ENCODE data around the gene NECAP2.

The NECAP2 gene

GRCh38 chr1:16441282-16441665 is 750 bp downstream of the NECAP2 start:
- Histone ChIP-seq H3K79me1 (ENCODE audit: low read length) (peaks cover 9% of the 10 kb centered on the region), H3K9ac (ENCODE audit: low read length) (peak overlapping the region; percentile 92), H3K27me3 (ENCODE audit: insufficient read depth, low read length) (no peaks in the 10 kb centered on the region), H3K27ac (ENCODE audit: low read depth, low read length) (no peak overlapping the region), H3K4me3 (ENCODE audit: low read depth, low read length) (peak overlapping the region; percentile 98), H3K23ac (ENCODE audit: low read length) (no peak overlapping the region), H3K36me3 (ENCODE audit: control insufficient read depth in 1 of 2, insufficient read depth in 2 of 2, low read length in 2 of 2) (peaks cover 34 to 41% of the 10 kb centered on the region in 2 experiments), H3K4me1 (ENCODE audit: control insufficient read depth in 1 of 2, insufficient read depth in 2 of 2, low read length in 2 of 2) (peaks cover 2 to 6% of the 10 kb centered on the region in 2 experiments), H4K91ac (ENCODE audit: low read depth, low read length) (no peak overlapping the region), H2AK5ac (ENCODE audit: low read length) (no peak overlapping the region), H3K18ac (ENCODE audit: low read length) (peak overlapping the region; percentile 64), H3K14ac (ENCODE audit: low read length) (no peak overlapping the region), H3K4me2 (ENCODE audit: low read length) (peak overlapping the region; percentile 70), H2AFZ (ENCODE audit: insufficient read depth, low read length, poor library complexity) (no peak overlapping the region), H2BK120ac (ENCODE audit: insufficient read depth, low read length, poor library complexity) (no peak overlapping the region), H4K8ac (ENCODE audit: low read depth, low read length) (peak overlapping the region; percentile 97), H2BK12ac (ENCODE audit: low read length) (no peak overlapping the region), H3K9me3 (ENCODE audit: insufficient read depth, low read depth, low read length) (no peaks in the 10 kb centered on the region), H2BK5ac (ENCODE audit: low read depth, low read length, poor library complexity) (no peak overlapping the region), H4K12ac (ENCODE audit: low read depth, low read length) (no peak overlapping the region), H3K79me2 (ENCODE audit: control insufficient read depth, insufficient read depth, low read length, poor library complexity) (peaks cover 9% of the 10 kb centered on the region), H3K4ac (ENCODE audit: low read depth, low read length) (peak overlapping the region; percentile 94)
- no CpG with 5 or more reads among the region's 12 CpGs for WGBS (ENCODE audit: extremely low coverage, insufficient coverage, insufficient read length)
- peak in 1 of 2 donors; percentile 40 for DNase-seq

- Histone ChIP-seq H3K4me3 (ENCODE audit: low read depth, low read length) (no peak overlapping the region), H2BK5ac (ENCODE audit: low read depth, low read length, poor library complexity) (no peak overlapping the region), H2AK5ac (ENCODE audit: low read length) (no peak overlapping the region), H3K4ac (ENCODE audit: low read depth, low read length) (peak overlapping the region; percentile 47), H3K14ac (ENCODE audit: low read length) (no peak overlapping the region), H3K9ac (ENCODE audit: low read length) (no peak overlapping the region), H2BK12ac (ENCODE audit: low read length) (peak overlapping the region; percentile 13), H3K4me2 (ENCODE audit: low read length) (no peak overlapping the region), H2AFZ (ENCODE audit: insufficient read depth, low read length, poor library complexity) (no peak overlapping the region), H3K79me2 (ENCODE audit: control insufficient read depth, insufficient read depth, low read length, poor library complexity) (peaks cover 9% of the 10 kb centered on the region), H4K91ac (ENCODE audit: low read depth, low read length) (no peak overlapping the region), H3K36me3 (ENCODE audit: control insufficient read depth in 1 of 2, insufficient read depth in 2 of 2, low read length in 2 of 2) (peaks cover 40 to 46% of the 10 kb centered on the region in 2 experiments), H3K18ac (ENCODE audit: low read length) (no peak overlapping the region), H3K23ac (ENCODE audit: low read length) (no peak overlapping the region), H2BK120ac (ENCODE audit: insufficient read depth, low read length, poor library complexity) (no peak overlapping the region), H3K27ac (ENCODE audit: low read depth, low read length) (no peak overlapping the region), H4K8ac (ENCODE audit: low read depth, low read length) (no peak overlapping the region), H3K79me1 (ENCODE audit: low read length) (peaks cover 9% of the 10 kb centered on the region), H3K9me3 (ENCODE audit: insufficient read depth, low read depth, low read length) (no peaks in the 10 kb centered on the region), H3K4me1 (ENCODE audit: control insufficient read depth in 1 of 2, insufficient read depth in 2 of 2, low read length in 2 of 2) (peaks cover 2 to 6% of the 10 kb centered on the region in 2 experiments), H3K27me3 (ENCODE audit: insufficient read depth, low read length) (no peaks in the 10 kb centered on the region), H4K12ac (ENCODE audit: low read depth, low read length) (no peak overlapping the region)
- no CpG with 5 or more reads among the region's 7 CpGs for WGBS (ENCODE audit: extremely low coverage, insufficient coverage, insufficient read length)
- no peak for DNase-seq
These were observed 1.7 kb downstream of the NECAP2 start for GRCh38 chr1:16442265-16442664.

GRCh38 chr1:16442941-16443340 is 2.4 kb downstream of the NECAP2 start:
- Histone ChIP-seq H3K18ac (ENCODE audit: low read length) (no peak overlapping the region), H2AFZ (ENCODE audit: insufficient read depth, low read length, poor library complexity) (no peak overlapping the region), H2BK120ac (ENCODE audit: insufficient read depth, low read length, poor library complexity) (no peak overlapping the region), H3K4ac (ENCODE audit: low read depth, low read length) (no peak overlapping the region), H3K9ac (ENCODE audit: low read length) (no peak overlapping the region), H4K91ac (ENCODE audit: low read depth, low read length) (no peak overlapping the region), H3K27ac (ENCODE audit: low read depth, low read length) (no peak overlapping the region), H3K23ac (ENCODE audit: low read length) (no peak overlapping the region), H3K79me1 (ENCODE audit: low read length) (peaks cover 9% of the 10 kb centered on the region), H4K12ac (ENCODE audit: low read depth, low read length) (no peak overlapping the region), H3K4me3 (ENCODE audit: low read depth, low read length) (no peak overlapping the region), H3K79me2 (ENCODE audit: control insufficient read depth, insufficient read depth, low read length, poor library complexity) (peaks cover 9% of the 10 kb centered on the region), H4K8ac (ENCODE audit: low read depth, low read length) (no peak overlapping the region), H3K36me3 (ENCODE audit: control insufficient read depth in 1 of 2, insufficient read depth in 2 of 2, low read length in 2 of 2) (peaks cover 47 to 51% of the 10 kb centered on the region in 2 experiments), H3K4me2 (ENCODE audit: low read length) (no peak overlapping the region), H3K27me3 (ENCODE audit: insufficient read depth, low read length) (no peaks in the 10 kb centered on the region), H3K4me1 (ENCODE audit: control insufficient read depth in 1 of 2, insufficient read depth in 2 of 2, low read length in 2 of 2) (peaks cover 2 to 6% of the 10 kb centered on the region in 2 experiments), H3K9me3 (ENCODE audit: insufficient read depth, low read depth, low read length) (no peaks in the 10 kb centered on the region), H2AK5ac (ENCODE audit: low read length) (no peak overlapping the region), H3K14ac (ENCODE audit: low read length) (no peak overlapping the region), H2BK5ac (ENCODE audit: low read depth, low read length, poor library complexity) (no peak overlapping the region), H2BK12ac (ENCODE audit: low read length) (no peak overlapping the region)
- no peak for DNase-seq
- WGBS (ENCODE audit: extremely low coverage, insufficient coverage, insufficient read length): no CpG with 5 or more reads among the region's 2 CpGs

GRCh38 chr1:16443975-16444770 is 3.6 kb downstream of the NECAP2 start:
- H3K79me2 ChIP-seq (ENCODE audit: control insufficient read depth, insufficient read depth, low read length, poor library complexity): peaks cover 9% of the 10 kb centered on the region
- no peak overlapping the region for H2AK5ac ChIP-seq (ENCODE audit: low read length)
- H3K4ac ChIP-seq (ENCODE audit: low read depth, low read length): no peak overlapping the region
- no peak overlapping the region for H4K12ac ChIP-seq (ENCODE audit: low read depth, low read length)
- H3K4me3 ChIP-seq (ENCODE audit: low read depth, low read length): no peak overlapping the region
- no peak overlapping the region for H3K27ac ChIP-seq (ENCODE audit: low read depth, low read length)
- no peak overlapping the region for H2BK120ac ChIP-seq (ENCODE audit: insufficient read depth, low read length, poor library complexity)
- H3K14ac ChIP-seq (ENCODE audit: low read length): no peak overlapping the region
- peaks cover 9% of the 10 kb centered on the region for H3K79me1 ChIP-seq (ENCODE audit: low read length)
- H3K9me3 ChIP-seq (ENCODE audit: insufficient read depth, low read depth, low read length): no peaks in the 10 kb centered on the region
- peaks cover 59 to 62% of the 10 kb centered on the region in 2 experiments for H3K36me3 ChIP-seq (ENCODE audit: control insufficient read depth in 1 of 2, insufficient read depth in 2 of 2, low read length in 2 of 2)
- H2BK12ac ChIP-seq (ENCODE audit: low read length): no peak overlapping the region
- no peak overlapping the region for H3K18ac ChIP-seq (ENCODE audit: low read length)
- H4K91ac ChIP-seq (ENCODE audit: low read depth, low read length): no peak overlapping the region
- no peak overlapping the region for H2BK5ac ChIP-seq (ENCODE audit: low read depth, low read length, poor library complexity)
- no peak overlapping the region for H3K23ac ChIP-seq (ENCODE audit: low read length)
- H3K9ac ChIP-seq (ENCODE audit: low read length): no peak overlapping the region
- no peak overlapping the region for H2AFZ ChIP-seq (ENCODE audit: insufficient read depth, low read length, poor library complexity)
- no peak for DNase-seq
- H4K8ac ChIP-seq (ENCODE audit: low read depth, low read length): no peak overlapping the region
- no peaks in the 10 kb centered on the region for H3K27me3 ChIP-seq (ENCODE audit: insufficient read depth, low read length)
- no CpG with 5 or more reads among the region's 14 CpGs for WGBS (ENCODE audit: extremely low coverage, insufficient coverage, insufficient read length)
- H3K4me1 ChIP-seq (ENCODE audit: control insufficient read depth in 1 of 2, insufficient read depth in 2 of 2, low read length in 2 of 2): peaks cover 2 to 6% of the 10 kb centered on the region in 2 experiments
- H3K4me2 ChIP-seq (ENCODE audit: low read length): no peak overlapping the region

All from trophoblast cell (in vitro differentiated cells and primary cell).